GM20000 (cell line): ENCODE measurements around the gene DDX24.

ENCODE experiments used
- DNase-seq: peaks from one replicate; pipeline ENCODE4 v3.0.0; 2012; ENCODE audit warnings: low spot score
- TF ChIP-seq, protein P1 (sequence below): IDR thresholded peaks from 2 replicates; pipeline ENCODE4 v1.5.1; 2012; ENCODE audit warnings: mild to moderate bottlenecking, control low read depth; ENCODE audit errors: extremely low read depth, missing control alignments

Gene DDX24

GRCh38 chr14:94120667-94121340, 39.8 kb upstream of the DDX24 start:
- DNase-seq, result no peak
- TF ChIP-seq, protein P1, sequence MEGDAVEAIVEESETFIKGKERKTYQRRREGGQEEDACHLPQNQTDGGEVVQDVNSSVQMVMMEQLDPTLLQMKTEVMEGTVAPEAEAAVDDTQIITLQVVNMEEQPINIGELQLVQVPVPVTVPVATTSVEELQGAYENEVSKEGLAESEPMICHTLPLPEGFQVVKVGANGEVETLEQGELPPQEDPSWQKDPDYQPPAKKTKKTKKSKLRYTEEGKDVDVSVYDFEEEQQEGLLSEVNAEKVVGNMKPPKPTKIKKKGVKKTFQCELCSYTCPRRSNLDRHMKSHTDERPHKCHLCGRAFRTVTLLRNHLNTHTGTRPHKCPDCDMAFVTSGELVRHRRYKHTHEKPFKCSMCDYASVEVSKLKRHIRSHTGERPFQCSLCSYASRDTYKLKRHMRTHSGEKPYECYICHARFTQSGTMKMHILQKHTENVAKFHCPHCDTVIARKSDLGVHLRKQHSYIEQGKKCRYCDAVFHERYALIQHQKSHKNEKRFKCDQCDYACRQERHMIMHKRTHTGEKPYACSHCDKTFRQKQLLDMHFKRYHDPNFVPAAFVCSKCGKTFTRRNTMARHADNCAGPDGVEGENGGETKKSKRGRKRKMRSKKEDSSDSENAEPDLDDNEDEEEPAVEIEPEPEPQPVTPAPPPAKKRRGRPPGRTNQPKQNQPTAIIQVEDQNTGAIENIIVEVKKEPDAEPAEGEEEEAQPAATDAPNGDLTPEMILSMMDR, result no peak

DNA sequence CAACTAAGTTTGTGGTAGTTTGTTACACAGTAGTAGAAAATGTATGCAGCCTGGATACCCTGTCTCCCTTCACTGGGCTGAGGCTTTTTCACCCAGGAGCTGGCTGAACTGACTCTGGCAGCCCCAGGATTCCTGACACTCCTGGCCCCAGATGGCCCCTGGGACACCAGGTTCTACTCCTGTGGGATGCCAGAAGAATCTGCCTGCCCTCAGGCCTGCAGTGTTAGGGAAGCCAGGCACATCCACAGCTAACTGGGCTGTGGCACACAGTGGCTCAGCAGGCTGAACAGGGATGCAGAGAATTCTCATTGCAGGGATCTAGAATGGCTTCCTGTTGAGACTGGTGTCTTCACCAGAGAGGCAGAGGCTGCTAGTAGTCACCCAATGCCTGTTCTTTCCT, 38.1 kb upstream of the DDX24 start:
- DNase-seq, result no peak
- TF ChIP-seq, protein P1, result no peak

GRCh38 chr14:94117856-94118255, 36.9 kb upstream of the DDX24 start:
- TF ChIP-seq, protein P1, result no peak
- DNase-seq, result no peak

GRCh38 chr14:94116701-94117100, 35.7 kb upstream of the DDX24 start:
- TF ChIP-seq, protein P1, result no peak
- DNase-seq, result no peak

DNA sequence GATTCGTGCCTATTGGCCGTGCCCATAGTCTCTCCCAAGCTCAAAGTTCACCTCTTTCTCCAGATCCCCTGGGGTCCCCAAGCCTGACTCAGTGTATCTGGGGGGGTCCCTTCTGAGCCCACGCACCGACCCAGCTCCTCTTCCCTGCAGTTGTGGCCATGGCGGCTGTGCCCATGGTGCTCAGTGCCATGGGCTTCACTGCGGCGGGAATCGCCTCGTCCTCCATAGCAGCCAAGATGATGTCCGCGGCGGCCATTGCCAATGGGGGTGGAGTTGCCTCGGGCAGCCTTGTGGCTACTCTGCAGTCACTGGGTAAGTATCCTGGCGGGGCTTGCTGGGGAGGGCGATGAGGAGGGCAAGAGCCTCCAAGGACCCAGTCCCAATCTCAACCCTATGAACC, 34.6 kb upstream of the DDX24 start:
- no peak for DNase-seq
- TF ChIP-seq, protein P1, result no peak

DNA sequence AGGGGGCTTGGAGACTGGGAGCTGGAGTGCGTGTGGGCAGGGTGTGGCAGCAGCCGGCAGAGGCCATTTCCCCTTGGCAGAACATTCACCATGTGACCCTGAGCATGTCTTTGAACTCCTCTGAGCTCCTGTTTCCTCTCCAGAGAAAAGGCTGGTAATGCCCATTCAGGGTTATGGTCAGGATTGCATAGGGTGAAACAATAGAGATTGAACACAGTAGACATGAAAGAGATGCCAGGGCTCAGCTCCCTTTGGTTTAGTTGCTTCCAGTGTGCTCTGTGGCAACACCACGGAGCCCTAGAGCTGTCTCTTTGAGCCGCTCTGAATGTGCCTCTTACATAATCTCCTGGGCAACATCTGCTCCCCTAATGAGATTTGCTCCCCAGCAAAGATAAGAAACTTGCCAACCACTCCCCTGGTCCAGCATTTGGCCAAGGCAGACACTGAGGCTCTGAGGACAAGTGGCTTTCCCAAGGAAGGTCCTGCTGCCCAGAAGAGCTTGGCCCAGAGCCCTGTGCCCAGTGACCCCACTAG, 34.1 kb upstream of the DDX24 start:
- DNase-seq, result no peak
- TF ChIP-seq, protein P1, result no peak

DNA sequence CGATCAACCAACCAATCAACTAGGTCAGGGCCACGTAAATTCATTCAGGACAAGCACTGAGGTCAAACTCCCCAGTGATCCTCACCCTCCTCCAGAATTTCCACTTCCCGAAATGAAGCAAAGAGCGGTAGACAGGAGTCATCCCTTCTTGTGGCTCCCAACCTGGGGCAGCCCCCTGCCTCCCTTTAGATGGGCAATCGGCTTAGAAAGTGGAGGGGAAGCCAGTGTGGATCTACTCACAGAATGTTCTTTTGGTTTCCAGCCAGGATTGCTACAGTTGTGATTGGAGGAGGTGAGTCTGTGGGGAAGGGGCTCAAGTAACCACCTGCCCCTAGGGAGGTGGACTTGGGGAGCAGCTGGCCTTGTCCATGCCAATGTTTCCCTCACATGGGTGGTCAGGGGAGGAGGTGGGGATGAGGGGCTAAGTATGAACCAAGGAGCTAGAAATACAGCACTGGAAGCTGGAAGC, 33.6 kb upstream of the DDX24 start:
- DNase-seq, result no peak
- TF ChIP-seq, protein P1, result no peak
